Measurements from ENCODE around the gene GATAD2B.

Gene GATAD2B

GRCh38 chr1:153962088-153963029 is 39.6 kb upstream of the GATAD2B start:
- Histone ChIP-seq H3K4me2 (ENCODE audit: low read length) (peak overlapping the region; percentile 98), H3K9me3 (ENCODE audit: control insufficient read depth, low read length) (no peaks in the 10 kb centered on the region), H3K36me3 (ENCODE audit: control insufficient read depth, insufficient read depth, low read length) (no peaks in the 10 kb centered on the region), H3K4me1 (peaks cover 10% of the 10 kb centered on the region), H2AFZ (peak overlapping the region; percentile 84), H3K4me3 (ENCODE audit: low read depth, low read length) (peak overlapping the region; percentile 90), H3K27me3 (ENCODE audit: control insufficient read depth, insufficient read depth, low read length) (no peaks in the 10 kb centered on the region), H3K9ac (peak overlapping the region; percentile 72), H3K27ac (peak overlapping the region; percentile 86), H3K79me2 (peaks cover 9% of the 10 kb centered on the region)
- no peak for TF ChIP-seq CTCF (IDR thresholded peaks at IDR 0.05)

GRCh38 chr1:153961421-153961820 is 38.6 kb upstream of the GATAD2B start:
- no peak overlapping the region for H3K9ac ChIP-seq
- H3K36me3 ChIP-seq (ENCODE audit: control insufficient read depth, insufficient read depth, low read length) = no peaks in the 10 kb centered on the region
- H3K9me3 ChIP-seq (ENCODE audit: control insufficient read depth, low read length) = no peaks in the 10 kb centered on the region
- no peak overlapping the region for H3K4me3 ChIP-seq (ENCODE audit: low read depth, low read length)
- no peak overlapping the region for H2AFZ ChIP-seq
- peaks cover 16% of the 10 kb centered on the region for H3K4me1 ChIP-seq
- H3K79me2 ChIP-seq = peaks cover 15% of the 10 kb centered on the region
- H3K27ac ChIP-seq = no peak overlapping the region
- no peak for TF ChIP-seq CTCF (IDR thresholded peaks at IDR 0.05)
- no peaks in the 10 kb centered on the region for H3K27me3 ChIP-seq (ENCODE audit: control insufficient read depth, insufficient read depth, low read length)
- H3K4me2 ChIP-seq (ENCODE audit: low read length) = no peak overlapping the region

GRCh38 chr1:153960206-153960605 is 37.4 kb upstream of the GATAD2B start:
- H3K27me3 ChIP-seq (ENCODE audit: control insufficient read depth, insufficient read depth, low read length) = no peaks in the 10 kb centered on the region
- peaks cover 20% of the 10 kb centered on the region for H3K79me2 ChIP-seq
- no peak overlapping the region for H2AFZ ChIP-seq
- no peak overlapping the region for H3K4me2 ChIP-seq (ENCODE audit: low read length)
- H3K9ac ChIP-seq = no peak overlapping the region
- H3K9me3 ChIP-seq (ENCODE audit: control insufficient read depth, low read length) = no peaks in the 10 kb centered on the region
- no peak overlapping the region for H3K4me3 ChIP-seq (ENCODE audit: low read depth, low read length)
- no peak for TF ChIP-seq CTCF (IDR thresholded peaks at IDR 0.05)
- no peaks in the 10 kb centered on the region for H3K36me3 ChIP-seq (ENCODE audit: control insufficient read depth, insufficient read depth, low read length)
- H3K27ac ChIP-seq = no peak overlapping the region
- peaks cover 11% of the 10 kb centered on the region for H3K4me1 ChIP-seq

GRCh38 chr1:153959454-153959853 is 36.7 kb upstream of the GATAD2B start:
- no peak for TF ChIP-seq CTCF (IDR thresholded peaks at IDR 0.05)
- H2AFZ ChIP-seq = no peak overlapping the region
- H3K9me3 ChIP-seq (ENCODE audit: control insufficient read depth, low read length) = no peaks in the 10 kb centered on the region
- H3K79me2 ChIP-seq = peaks cover 23% of the 10 kb centered on the region
- H3K4me1 ChIP-seq = peaks cover 11% of the 10 kb centered on the region
- no peaks in the 10 kb centered on the region for H3K27me3 ChIP-seq (ENCODE audit: control insufficient read depth, insufficient read depth, low read length)
- H3K4me2 ChIP-seq (ENCODE audit: low read length) = no peak overlapping the region
- H3K36me3 ChIP-seq (ENCODE audit: control insufficient read depth, insufficient read depth, low read length) = no peaks in the 10 kb centered on the region
- no peak overlapping the region for H3K9ac ChIP-seq
- no peak overlapping the region for H3K4me3 ChIP-seq (ENCODE audit: low read depth, low read length)
- no peak overlapping the region for H3K27ac ChIP-seq

GRCh38 chr1:153958961-153959260 is 36.1 kb upstream of the GATAD2B start:
- Histone ChIP-seq H3K4me3 (ENCODE audit: low read depth, low read length) (peak overlapping the region; percentile 92), H3K79me2 (peaks cover 23% of the 10 kb centered on the region), H3K27ac (peak overlapping the region; percentile 30), H3K27me3 (ENCODE audit: control insufficient read depth, insufficient read depth, low read length) (no peaks in the 10 kb centered on the region), H3K4me2 (ENCODE audit: low read length) (peak overlapping the region; percentile 38), H3K36me3 (ENCODE audit: control insufficient read depth, insufficient read depth, low read length) (no peaks in the 10 kb centered on the region), H2AFZ (peak overlapping the region; percentile 78), H3K9ac (no peak overlapping the region), H3K9me3 (ENCODE audit: control insufficient read depth, low read length) (no peaks in the 10 kb centered on the region), H3K4me1 (peaks cover 11% of the 10 kb centered on the region)
- TF ChIP-seq CTCF (IDR thresholded peaks at IDR 0.05) = no peak
